Hematopoietic multipotent progenitor cell treated with erythropoietin and hydrocortisone succinate and interleukin-3 and kit ligand, for 15 days (in vitro differentiated cells): Measurements from ENCODE around the gene NADSYN1.

ENCODE experiments used
- DNase-seq: peaks from one replicate; pipeline ENCODE4 v3.0.0-alpha.2; 2015; ENCODE audit warnings: low spot score

The NADSYN1 gene

GRCh38 chr11:71491531-71491930 is 38.5 kb downstream of the NADSYN1 start:
- DNase-seq = no peak

DNA sequence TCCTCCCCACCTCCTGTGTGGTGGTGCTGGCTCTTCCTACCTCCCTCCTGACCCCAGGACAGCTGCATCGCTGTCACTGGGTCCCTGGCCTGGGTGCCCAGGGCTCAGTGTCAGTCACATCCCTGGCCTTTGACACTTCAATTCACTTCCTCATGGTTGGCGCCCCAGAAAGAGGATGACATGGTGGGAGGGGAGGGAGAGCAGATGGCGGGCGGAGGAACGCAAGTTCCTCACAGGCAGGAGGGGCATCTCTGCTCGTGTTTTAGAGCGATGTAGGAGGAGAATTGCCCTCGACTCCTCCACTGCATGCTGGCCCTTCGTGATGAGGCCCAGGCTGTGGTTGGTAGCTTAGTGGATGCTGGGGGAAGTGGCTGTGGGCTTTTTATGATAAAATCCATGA is 38.9 kb downstream of the NADSYN1 start:
- no peak for DNase-seq

DNA sequence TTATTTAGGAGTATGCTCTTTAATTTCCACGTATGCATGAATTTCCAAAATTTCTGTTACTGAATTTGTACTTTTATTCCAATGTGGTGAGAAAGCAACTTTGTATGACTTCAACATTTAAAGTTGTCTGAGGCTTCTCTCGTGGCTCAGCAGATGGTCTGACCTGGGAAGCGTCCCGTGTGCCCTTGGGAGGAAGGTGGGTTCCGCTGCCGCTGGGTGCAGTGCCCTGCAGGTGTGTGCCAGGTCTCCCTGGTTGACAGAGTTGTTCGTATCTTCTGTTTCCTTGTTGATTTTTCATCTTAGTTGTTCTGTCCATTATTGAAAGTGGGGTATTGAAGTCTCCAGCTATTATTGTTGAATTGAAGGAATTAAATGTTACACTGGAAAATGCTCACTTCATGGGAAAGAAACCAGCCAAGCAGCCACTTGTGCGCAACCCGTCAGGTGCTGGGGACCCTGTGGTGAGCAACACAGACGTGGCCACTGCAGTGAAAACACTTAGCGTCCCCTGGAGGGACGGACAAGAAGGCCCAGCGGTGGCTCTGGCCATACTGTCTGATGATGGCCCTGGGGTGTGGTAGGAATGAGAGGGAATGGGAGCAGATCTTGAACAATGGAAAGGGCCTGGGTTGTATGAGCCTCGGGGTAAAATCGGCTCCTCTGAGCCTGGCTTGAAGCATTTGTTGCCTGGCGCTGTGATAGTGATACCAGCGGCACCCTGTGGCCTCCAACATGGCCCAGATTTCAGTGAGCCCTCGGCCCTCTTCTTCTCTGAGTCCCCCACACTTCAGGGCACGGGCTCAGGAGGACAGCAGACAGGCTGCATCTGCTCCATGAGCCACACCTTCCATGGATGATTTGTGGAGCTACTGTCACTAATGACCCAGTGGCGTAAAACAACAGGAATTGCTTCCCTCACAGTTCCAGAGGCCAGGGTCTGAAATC is 42.6 kb downstream of the NADSYN1 start:
- DNase-seq = no peak

DNA sequence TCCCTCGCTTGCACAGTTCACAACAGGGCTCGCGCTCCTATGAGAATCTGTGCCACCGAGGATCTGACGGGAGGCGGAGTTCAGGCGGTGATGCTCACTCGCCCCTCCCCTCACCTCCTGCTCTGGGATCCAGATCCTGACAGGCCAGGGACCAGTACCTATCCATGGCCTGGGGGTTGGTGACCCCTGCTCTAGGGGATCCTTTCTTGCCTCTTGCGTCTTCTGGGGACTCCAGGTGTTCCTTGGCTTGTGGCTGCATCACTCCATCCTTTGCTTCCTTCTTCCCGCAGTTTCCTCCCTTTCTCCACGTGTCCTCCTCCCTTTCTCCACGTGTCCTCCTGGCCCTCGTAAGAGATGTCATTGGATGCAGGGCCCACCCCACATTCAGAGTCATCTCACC is 43.4 kb downstream of the NADSYN1 start:
- no peak for DNase-seq

DNA sequence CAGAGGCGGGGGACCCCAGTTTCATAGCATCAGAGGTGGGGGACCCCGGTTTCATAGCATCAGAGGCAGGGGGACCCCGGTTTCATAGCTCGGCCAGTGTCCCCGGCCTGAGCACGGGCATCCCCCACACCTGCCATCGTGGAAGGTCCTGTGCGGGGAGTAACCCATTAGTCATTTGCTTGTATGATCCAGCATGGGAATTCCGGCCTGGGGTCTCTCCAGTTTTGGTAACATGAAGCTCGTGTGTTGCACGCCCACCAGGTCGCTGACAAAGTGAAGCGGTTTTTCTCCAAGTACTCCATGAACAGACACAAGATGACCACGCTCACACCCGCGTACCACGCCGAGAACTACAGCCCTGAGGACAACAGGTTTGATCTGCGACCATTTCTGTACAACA is 45.1 kb downstream of the NADSYN1 start:
- no peak for DNase-seq

- no peak for DNase-seq
Measured at GRCh38 chr11:71499125-71499524, 46.1 kb downstream of the NADSYN1 start.

- no peak for DNase-seq
Measured at GRCh38 chr11:71499546-71499945, 46.5 kb downstream of the NADSYN1 start.

- no peak for DNase-seq
Measured at GRCh38 chr11:71500601-71501021, 47.6 kb downstream of the NADSYN1 start.

- DNase-seq = no peak
Measured at GRCh38 chr11:71501071-71501985, 48.3 kb downstream of the NADSYN1 start.

- no peak for DNase-seq
Measured at GRCh38 chr11:71502026-71502425, 49.0 kb downstream of the NADSYN1 start.

- no peak for DNase-seq
Measured at GRCh38 chr11:71502871-71503435, 50.0 kb downstream of the NADSYN1 start.

- no peak for DNase-seq
Measured at GRCh38 chr11:71504531-71504930, 51.5 kb downstream of the NADSYN1 start.

DNA sequence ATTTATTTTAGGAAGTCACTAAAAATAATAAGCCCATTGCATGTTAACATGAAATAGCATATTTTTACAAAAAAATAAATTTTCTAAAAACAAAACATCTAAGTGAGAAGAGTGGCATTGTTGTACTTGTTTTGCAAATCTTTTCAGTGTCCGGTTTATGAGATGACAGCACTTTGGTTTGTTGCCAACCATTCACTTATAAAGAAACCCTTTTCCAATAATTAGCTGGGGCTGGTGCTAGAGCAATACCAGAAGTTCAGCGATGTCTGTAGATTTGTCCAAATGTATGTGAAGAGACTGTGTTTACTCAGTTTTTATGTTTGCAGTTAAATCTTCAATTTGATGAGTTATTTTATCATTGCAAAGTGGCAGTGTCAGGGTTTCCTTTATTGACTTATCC is 52.0 kb downstream of the NADSYN1 start:
- DNase-seq = no peak

DNA sequence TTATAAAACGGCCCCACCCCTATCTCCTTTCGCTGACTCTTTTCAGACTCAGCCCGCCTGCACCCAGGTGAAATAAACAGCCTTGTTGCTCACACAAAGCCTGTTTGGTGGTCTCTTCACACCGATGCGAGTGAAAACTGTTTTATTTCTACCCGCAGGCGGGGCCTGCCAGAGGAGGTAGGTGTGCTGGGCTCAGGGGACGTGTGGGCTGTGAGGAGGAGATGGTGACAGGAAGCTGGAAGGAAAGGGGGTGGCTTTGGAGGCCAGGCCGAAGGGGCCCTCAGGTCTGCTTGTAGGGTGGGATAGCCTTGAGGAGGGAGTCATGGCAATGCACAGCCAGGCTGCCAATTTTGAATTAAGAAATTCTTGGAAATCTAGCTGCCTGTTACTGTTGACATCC is 52.8 kb downstream of the NADSYN1 start:
- DNase-seq = no peak

GRCh38 chr11:71507102-71507501 is 54.1 kb downstream of the NADSYN1 start:
- no peak for DNase-seq

- DNase-seq = no peak
Measured at GRCh38 chr11:71518506-71519471, 65.8 kb downstream of the NADSYN1 start.

- DNase-seq = no peak
Measured at GRCh38 chr11:71519546-71519945, 66.5 kb downstream of the NADSYN1 start.

GRCh38 chr11:71525188-71525937 is 72.4 kb downstream of the NADSYN1 start:
- DNase-seq = no peak

GRCh38 chr11:71525938-71526495 is 73.0 kb downstream of the NADSYN1 start:
- no peak for DNase-seq
